Measurements from ENCODE around the gene HOXA9.

GRCh38 chr7:27200761-27201579 is 35.6 kb upstream of the HOXA9 start:
- TF ChIP-seq CTCF (IDR thresholded peaks at IDR 0.05) (no peak), POLR2A (IDR thresholded peaks at IDR 0.05) (no peak)

All from testis (tissue), 2 donors.